ENCODE results near the gene CUX1. TPM values are rescaled to one million over a fixed set of nuclear protein-coding genes. Genes with fewer than 3 reads are reported as not detected.

The CUX1 gene
- total RNA-seq, 1 donor from 2014 or later: 89.1 TPM

GRCh38 chr7:102089175-102090098 lies 272.0 kb downstream of the CUX1 start:
- no peak overlapping the region for H3K27ac Mint-ChIP-seq (ENCODE audit: unreplicated experiment)

GRCh38 chr7:102093599-102094315 lies 276.3 kb downstream of the CUX1 start:
- no peak overlapping the region for H3K4me3 Mint-ChIP-seq (ENCODE audit: unreplicated experiment)
- no peaks in the 10 kb centered on the region for H3K27me3 Mint-ChIP-seq (ENCODE audit: unreplicated experiment)
- no peak overlapping the region for H3K27ac Mint-ChIP-seq (ENCODE audit: unreplicated experiment)
- DNase-seq (ENCODE audit: extremely low spot score, unreplicated experiment): no peak
- H3K9me3 Mint-ChIP-seq (ENCODE audit: unreplicated experiment): peaks cover 11% of the 10 kb centered on the region
- peaks cover 20% of the 10 kb centered on the region for H3K36me3 Mint-ChIP-seq (ENCODE audit: unreplicated experiment)
- H3K4me1 Mint-ChIP-seq (ENCODE audit: unreplicated experiment): no peaks in the 10 kb centered on the region
- no peak for TF ChIP-seq CTCF (IDR thresholded peaks at IDR 0.05)

More at GRCh38 chr7:102089175-102090098, 272.0 kb downstream of the CUX1 start:
- TF ChIP-seq CTCF (IDR thresholded peaks at IDR 0.05): no peak
- no peak overlapping the region for H3K4me3 Mint-ChIP-seq (ENCODE audit: unreplicated experiment)
- peaks cover 17% of the 10 kb centered on the region for H3K9me3 Mint-ChIP-seq (ENCODE audit: unreplicated experiment)
- DNase-seq (ENCODE audit: extremely low spot score, unreplicated experiment): no peak
- no peaks in the 10 kb centered on the region for H3K27me3 Mint-ChIP-seq (ENCODE audit: unreplicated experiment)
- H3K36me3 Mint-ChIP-seq (ENCODE audit: unreplicated experiment): peaks cover 23% of the 10 kb centered on the region
- H3K4me1 Mint-ChIP-seq (ENCODE audit: unreplicated experiment): no peaks in the 10 kb centered on the region

GRCh38 chr7:102094316-102094650 lies 276.9 kb downstream of the CUX1 start:
- peaks cover 6% of the 10 kb centered on the region for H3K9me3 Mint-ChIP-seq (ENCODE audit: unreplicated experiment)
- DNase-seq (ENCODE audit: extremely low spot score, unreplicated experiment): no peak
- H3K4me3 Mint-ChIP-seq (ENCODE audit: unreplicated experiment): no peak overlapping the region
- H3K4me1 Mint-ChIP-seq (ENCODE audit: unreplicated experiment): no peaks in the 10 kb centered on the region
- peaks cover 15% of the 10 kb centered on the region for H3K36me3 Mint-ChIP-seq (ENCODE audit: unreplicated experiment)
- H3K27ac Mint-ChIP-seq (ENCODE audit: unreplicated experiment): no peak overlapping the region
- H3K27me3 Mint-ChIP-seq (ENCODE audit: unreplicated experiment): no peaks in the 10 kb centered on the region
- no peak for TF ChIP-seq CTCF (IDR thresholded peaks at IDR 0.05)

- H3K27ac Mint-ChIP-seq (ENCODE audit: unreplicated experiment): no peak overlapping the region
- H3K4me3 Mint-ChIP-seq (ENCODE audit: unreplicated experiment): no peak overlapping the region
- no peaks in the 10 kb centered on the region for H3K4me1 Mint-ChIP-seq (ENCODE audit: unreplicated experiment)
- DNase-seq (ENCODE audit: extremely low spot score, unreplicated experiment): peak; percentile 17
- no peaks in the 10 kb centered on the region for H3K27me3 Mint-ChIP-seq (ENCODE audit: unreplicated experiment)
- no peaks in the 10 kb centered on the region for H3K9me3 Mint-ChIP-seq (ENCODE audit: unreplicated experiment)
- H3K36me3 Mint-ChIP-seq (ENCODE audit: unreplicated experiment): peaks cover 9% of the 10 kb centered on the region
- TF ChIP-seq CTCF (IDR thresholded peaks at IDR 0.05): no peak
Observed at GRCh38 chr7:102095321-102096011, 278.0 kb downstream of the CUX1 start.

GRCh38 chr7:102096012-102096332 lies 278.5 kb downstream of the CUX1 start:
- H3K4me3 Mint-ChIP-seq (ENCODE audit: unreplicated experiment): no peak overlapping the region
- no peaks in the 10 kb centered on the region for H3K9me3 Mint-ChIP-seq (ENCODE audit: unreplicated experiment)

More at GRCh38 chr7:102096012-102096332, 278.5 kb downstream of the CUX1 start:
- no peak for TF ChIP-seq CTCF (IDR thresholded peaks at IDR 0.05)
- no peak overlapping the region for H3K27ac Mint-ChIP-seq (ENCODE audit: unreplicated experiment)
- DNase-seq (ENCODE audit: extremely low spot score, unreplicated experiment): peak; percentile 48
- no peaks in the 10 kb centered on the region for H3K4me1 Mint-ChIP-seq (ENCODE audit: unreplicated experiment)
- no peaks in the 10 kb centered on the region for H3K27me3 Mint-ChIP-seq (ENCODE audit: unreplicated experiment)
- peaks cover 9% of the 10 kb centered on the region for H3K36me3 Mint-ChIP-seq (ENCODE audit: unreplicated experiment)
